Sigmoid colon (tissue), 3 donors: ENCODE data around the gene SREK1.

Experiments used
- CTCF ChIP-seq, 4 experiments: fragments of 450-650 bp in 3 of 4; fragments of 200-600 bp in 1 of 4; IDR thresholded peaks; one replicate each; pipeline ENCODE4 v1.5.1; 2016 to 2019; ENCODE audit warnings: antibody characterized with exemption in 4 of 4, mild to moderate bottlenecking in 3 of 4, moderate library complexity in 2 of 4
- POLR2A ChIP-seq, 2 donors: fragments of 450-650 bp; IDR thresholded peaks; one replicate each; pipeline ENCODE4 v1.6.1; 2016; ENCODE audit warnings: antibody characterized with exemption in 2 of 2, mild to moderate bottlenecking in 2 of 2, moderate library complexity in 2 of 2

GRCh38 chr5:66179297-66180051 lies 35.4 kb downstream of the SREK1 start:
- TF ChIP-seq CTCF (IDR thresholded peaks at IDR 0.05): no peak
- no peak for TF ChIP-seq POLR2A (IDR thresholded peaks at IDR 0.05)
